Measurements from ENCODE around the gene HMGXB4.

- no peak for TF ChIP-seq CTCF (optimal IDR thresholded peaks at IDR 0.05 in 1 of 3, IDR thresholded peaks at IDR 0.05 in 1 of 3, conservative IDR thresholded peaks at IDR 0.05 in 1 of 3; ENCODE audit: extremely low read depth in 1 of 3, insufficient read depth in 2 of 3, low read length in 3 of 3)
- TF ChIP-seq EZH2 (IDR thresholded peaks at IDR 0.05; ENCODE audit: low read length): no peak
Measured at GRCh38 chr22:35217527-35217926, 39.8 kb upstream of the HMGXB4 start.
